GM19240 (cell line): Measurements from ENCODE around the gene ACOXL.

Experiments
- DNase-seq: peaks from one replicate; pipeline ENCODE4 v3.0.0; 2011; ENCODE audit warnings: low spot score; ENCODE audit not compliant: insufficient read length

The ACOXL gene

DNA sequence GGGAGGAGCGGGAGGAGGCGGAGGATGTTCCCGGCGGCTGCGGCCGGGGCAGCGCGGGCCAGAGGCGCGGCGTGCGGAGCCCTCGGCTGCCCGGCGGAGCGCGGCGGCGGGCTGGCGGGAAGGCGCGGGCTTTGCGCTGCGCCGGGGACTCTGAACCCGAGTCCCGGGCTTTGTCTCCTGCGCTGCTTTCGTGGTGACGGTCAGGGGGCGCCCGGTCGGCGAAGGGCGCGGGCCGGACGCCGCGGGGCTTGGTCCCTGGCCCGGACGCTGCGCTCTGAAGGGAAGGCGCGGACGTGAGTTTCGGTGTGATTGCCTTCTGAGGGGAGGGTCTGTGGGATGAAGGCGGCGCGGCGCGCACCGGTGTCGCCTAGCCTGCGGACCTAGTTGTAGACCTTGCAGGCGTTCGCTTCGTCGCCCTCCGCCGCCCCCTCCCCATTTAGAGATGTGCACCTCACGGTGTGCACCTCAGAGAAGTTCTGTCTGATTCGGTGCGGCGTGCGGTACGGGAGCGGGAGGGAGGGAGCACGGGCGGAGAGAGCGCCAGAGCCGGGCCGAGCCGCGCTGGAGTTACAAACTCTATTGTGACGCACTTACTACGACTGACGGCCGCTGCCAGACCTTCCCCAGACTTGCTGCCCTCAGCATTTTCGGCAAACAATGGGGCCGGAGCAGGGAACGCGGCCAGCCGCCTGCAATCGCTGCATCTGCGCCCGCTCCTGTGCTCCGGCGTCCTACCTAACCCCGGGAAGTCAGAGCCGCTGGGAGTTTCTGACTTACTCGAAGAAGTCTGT lies 390.5 kb downstream of the ACOXL start:
- DNase-seq, result no peak

DNA sequence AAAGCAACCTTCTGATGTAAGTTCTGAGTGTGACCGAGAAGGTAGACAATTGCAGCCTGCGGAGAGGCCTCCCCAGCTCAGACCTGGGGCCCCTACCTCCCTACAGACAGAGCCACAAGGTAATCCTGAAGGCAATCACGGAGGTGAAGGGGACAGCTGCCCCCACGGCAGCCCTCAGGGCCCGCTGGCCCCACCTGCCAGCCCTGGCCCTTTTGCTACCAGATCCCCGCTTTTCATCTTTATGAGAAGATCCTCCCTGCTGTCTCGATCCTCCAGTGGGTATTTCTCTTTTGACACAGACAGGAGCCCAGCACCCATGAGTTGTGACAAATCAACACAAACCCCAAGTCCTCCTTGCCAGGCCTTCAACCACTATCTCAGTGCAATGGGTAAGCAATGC lies 391.4 kb downstream of the ACOXL start:
- no peak for DNase-seq

DNA sequence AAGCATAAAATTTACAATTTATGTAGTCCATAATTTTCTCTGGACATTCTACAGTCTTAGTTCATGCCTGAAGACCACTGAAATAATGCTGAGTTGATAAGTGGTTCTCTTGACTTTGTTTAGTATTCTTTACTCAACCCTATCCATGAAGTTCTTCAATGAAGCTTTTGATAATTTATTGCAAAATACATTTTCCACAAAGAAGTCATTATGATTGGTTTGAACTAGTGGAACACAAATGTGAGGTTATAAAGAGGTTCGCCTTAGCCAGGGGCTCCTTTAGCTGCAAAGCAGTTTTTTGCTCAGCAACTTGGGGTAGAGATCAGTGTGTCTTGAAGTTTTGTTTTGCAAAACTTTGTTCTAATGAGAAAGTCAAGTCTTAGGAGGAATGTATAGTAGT lies 394.2 kb downstream of the ACOXL start:
- no peak for DNase-seq

DNA sequence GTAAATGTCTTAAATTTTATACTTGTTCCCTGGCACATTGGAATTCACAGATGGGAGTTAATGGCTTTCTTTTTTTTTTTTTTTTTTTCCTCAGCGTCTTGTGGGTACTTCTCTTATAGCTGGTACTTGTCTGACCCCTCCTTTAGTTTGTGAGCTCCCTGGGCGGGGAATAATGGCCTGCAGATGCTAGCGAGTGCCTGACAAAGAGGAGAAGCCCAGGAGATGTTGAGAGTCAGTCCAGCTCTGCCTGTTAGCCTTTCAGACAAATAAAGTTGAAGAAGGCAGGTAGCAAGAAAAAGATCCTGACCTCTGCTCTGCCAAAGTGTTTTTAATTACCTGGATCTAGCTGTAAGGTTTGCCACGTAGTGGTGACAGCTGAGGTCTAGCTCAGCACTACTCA lies 395.0 kb downstream of the ACOXL start:
- DNase-seq, result no peak

DNA sequence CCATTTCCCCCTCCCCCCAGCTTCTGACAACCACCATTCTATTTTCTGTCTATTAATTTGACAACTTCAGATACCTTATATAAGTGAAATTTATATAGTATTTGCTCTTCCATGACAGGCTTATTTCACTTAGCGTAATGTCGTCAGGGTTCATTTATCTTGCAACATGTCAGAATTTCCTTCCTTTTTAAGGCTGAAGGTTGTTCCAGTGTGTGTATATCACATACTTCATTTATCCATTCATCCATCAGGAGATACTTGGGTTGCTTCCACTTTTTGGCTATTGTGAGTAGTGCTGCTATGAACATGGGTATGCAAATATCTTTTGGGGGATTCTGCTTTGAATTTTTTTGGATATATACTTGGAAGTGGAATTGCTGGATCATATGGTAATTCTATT lies 395.7 kb downstream of the ACOXL start:
- DNase-seq, result no peak

DNA sequence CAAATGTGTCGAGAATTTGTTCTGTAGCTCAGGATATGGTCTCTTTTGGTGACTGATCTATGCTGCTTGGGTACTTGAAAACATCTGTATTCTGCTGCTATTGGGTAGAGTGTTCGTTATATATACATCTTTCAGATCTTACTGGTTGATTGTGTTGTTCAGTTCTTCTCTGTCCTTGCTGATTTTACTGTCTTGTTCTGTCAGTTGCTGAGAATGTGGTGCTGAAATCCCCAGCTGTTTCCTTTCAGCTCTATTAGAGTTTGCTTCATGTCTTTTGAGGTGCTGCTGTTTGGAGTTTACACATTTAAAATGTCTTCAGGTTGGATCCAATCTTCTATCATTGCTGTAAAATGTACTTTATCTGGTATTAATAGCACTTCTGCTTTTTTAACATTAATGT lies 401.2 kb downstream of the ACOXL start:
- DNase-seq, result no peak

DNA sequence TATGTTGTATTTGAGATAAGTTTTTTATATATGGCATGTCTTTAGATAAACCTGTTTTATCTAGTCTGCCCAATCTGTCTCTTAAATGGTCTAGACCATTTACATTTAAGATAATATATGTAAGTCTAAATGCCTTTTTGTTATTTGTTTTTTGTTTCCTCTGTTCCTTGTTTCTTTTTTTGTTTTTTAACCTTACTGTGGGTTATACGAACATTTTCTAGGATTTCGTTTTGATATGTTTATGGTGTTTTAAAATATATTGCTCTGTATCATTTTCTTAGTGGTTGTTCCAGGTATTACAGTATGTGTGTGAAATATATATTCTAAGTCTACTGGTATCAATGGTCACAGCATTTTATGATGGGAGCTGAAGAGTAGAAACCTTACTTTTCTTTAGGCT lies 401.7 kb downstream of the ACOXL start:
- DNase-seq, result no peak

DNA sequence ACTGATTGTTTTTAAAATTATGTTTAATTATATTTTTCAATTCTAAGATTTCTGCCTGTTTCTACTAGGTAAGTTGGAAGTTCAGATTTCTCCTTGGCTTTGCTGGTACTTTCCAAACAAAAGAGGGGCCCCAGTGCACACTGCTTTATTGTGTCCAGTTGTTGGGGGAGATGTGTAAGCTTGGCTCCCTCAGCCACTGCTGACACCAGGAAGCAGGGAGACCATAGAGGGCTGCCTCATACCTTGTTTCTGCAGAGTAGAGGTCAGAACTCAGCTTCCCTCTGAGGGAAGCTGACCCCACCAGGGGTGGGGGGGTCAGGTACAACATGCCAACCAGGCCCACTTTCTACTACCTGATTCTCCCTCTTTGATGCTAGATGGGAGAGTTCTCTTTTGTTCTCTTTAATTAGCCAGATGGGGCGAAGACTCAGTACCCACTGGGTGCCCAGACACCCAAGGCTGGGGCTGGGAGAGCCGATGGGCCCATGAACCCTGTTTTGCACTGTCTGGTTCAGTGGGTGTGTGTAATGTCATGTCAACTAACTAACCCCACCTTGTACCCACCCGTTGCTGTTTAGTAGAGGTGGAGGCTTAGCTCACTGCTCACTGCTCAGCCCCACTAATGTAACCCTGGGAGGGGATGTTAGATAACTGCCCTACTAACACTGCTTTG lies 403.0 kb downstream of the ACOXL start:
- no peak for DNase-seq

DNA sequence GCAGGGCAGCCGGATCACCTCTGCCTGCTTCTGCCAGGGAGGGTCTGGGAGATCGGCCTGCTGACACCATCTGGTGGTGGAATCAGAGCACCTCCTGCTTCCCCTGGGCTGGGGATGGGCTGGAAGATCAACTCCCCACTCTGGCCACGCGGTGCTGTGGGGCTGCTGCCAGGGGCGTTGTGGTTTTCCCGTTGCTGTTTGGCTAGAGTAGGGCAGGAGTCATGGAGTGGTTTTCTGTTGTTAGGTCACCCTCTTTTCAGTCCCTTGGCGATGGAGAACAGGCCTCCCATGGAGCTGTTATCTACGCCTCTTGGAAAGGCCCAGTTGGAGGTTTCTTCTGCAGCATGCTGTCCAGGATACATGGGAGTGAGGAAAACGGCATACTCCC lies 403.5 kb downstream of the ACOXL start:
- DNase-seq, result no peak

DNA sequence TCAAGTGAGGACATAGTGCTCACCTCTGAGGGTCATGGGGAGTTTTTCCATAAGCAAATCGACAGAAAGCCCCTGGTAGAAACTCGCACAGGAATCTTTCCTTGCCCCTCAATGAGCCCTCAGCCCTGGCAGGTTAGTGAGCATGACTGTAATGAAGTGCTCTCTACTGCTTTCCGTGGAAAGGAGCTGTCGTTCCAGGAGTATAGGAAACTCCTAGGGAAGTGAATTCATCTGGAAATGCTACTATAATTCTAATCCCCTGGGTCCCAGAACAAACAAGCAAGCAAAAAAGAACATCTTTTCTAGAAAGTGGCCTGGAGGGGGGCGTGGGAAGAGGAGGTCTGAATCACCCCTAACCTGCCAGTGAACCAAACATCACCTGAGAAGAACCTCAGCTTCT lies 406.5 kb downstream of the ACOXL start:
- DNase-seq, result no peak

DNA sequence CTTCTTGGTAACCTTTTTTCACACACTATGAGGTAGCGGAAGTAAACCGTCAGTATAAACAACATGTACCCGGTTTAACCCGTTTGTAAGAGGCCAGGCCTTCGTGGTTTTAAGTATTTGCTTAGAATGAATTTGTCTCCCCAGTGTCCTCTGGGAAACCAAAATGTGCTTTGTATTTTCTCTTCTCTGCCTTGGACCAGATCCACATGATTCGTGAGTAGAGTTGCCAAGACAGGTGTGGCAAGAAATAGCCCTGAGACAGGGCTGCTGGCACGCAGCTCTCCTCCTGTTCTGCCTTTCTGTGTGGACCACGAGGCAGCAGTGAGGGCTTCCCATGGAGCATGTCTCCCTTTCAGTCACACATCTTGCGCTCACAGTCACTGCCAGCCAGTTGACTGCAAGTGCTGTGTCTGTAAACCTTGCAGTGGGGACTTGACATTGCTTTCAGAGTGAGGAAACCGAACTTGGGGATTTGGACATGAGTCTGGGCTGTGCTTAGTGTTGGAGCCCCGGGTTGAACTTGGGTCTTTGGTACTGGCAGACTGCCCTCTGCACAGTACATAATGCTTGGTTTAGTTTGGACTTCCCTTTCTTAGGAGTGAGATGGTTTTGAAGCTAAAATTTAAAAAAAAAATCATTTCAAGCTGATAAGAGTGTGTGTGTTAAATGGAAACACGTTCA lies 407.4 kb downstream of the ACOXL start:
- DNase-seq, result no peak

DNA sequence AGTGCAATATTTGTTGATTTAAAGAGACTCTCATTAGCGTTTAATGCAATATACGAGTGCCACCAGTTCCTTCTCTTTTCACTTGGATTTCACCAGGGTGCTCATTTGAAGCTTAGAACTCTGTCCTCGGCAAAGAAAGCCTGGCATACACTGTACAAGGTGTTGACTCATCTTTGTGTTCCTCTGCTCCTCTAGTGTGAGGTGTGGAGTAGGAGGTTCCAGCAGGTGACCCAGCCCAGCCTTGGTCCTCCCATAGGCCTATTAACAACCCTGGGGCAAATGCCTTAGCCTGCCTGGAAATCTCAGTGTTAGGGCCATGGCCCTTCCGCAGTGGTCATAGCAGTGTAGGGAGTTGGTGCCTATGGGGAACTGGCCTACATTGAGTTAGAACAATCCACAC lies 408.4 kb downstream of the ACOXL start:
- no peak for DNase-seq

DNA sequence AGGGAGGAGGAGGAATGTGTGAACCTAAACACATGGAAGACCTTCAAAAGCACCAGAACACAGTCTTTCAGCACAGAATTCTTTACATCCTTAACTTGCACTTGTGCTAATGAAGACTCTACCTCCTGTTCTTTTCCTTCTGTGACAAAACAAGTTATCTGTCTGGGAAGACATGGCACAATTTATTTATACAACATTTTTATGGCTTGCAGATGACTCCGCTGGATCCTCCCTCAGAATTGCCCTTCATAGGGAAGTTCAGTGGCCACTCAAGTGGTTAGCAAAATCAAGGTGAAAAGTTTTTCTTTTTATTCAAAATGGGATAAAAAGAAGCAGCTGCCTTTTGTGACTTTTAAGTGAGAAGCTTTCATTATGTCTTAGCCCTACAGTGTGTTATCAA lies 409.7 kb downstream of the ACOXL start:
- no peak for DNase-seq

DNA sequence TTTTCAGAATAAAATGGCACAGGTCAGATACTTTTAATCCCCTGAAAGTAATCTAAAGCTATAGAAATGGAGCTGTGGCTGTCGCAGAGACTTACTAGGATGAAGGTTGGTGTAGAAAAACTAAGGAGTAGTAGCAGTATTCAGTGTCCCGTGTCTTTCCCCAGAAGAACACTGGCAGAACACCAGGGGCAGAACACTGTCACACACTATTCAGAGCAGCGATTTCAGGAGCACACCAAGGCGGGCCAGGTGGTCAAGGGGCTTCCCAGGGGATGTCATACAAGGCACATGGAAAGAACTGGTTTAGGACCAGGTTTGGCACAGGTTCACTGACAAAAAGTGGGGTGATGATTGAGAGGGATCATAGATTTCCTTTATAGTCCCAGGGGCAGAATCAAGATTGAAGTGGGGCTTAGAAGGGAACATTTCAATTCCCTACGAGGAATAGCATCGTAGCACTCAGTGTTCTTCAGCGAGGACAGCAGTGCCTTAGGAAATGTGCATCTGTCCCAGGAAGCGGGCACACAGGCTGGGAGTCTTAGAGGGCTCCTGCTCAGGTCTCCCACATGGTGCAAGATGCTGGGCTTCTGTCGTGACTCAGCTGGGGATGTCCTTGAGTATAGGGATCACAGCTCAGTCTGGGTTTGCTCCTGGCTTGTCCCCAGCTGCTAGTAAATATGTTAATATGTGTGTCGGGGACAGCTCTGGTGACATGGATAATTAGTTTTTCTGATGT lies 410.9 kb downstream of the ACOXL start:
- no peak for DNase-seq

DNA sequence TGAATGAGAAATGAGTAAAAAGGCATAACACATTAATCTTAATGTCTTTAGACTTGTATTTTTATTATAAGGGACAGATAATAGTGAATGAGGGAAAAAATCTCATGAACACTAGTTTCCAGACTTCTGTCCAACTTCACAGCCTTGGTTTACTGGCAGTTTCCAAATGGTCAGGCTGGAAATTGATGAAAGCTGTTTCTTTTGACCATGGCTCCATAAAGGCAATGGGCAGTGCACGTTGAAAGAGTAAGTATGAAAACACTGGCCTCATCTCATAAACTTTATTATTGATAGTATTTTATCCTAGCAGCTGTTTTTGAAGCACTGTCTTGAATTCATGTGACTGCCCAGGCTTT lies 411.4 kb downstream of the ACOXL start:
- no peak for DNase-seq

DNA sequence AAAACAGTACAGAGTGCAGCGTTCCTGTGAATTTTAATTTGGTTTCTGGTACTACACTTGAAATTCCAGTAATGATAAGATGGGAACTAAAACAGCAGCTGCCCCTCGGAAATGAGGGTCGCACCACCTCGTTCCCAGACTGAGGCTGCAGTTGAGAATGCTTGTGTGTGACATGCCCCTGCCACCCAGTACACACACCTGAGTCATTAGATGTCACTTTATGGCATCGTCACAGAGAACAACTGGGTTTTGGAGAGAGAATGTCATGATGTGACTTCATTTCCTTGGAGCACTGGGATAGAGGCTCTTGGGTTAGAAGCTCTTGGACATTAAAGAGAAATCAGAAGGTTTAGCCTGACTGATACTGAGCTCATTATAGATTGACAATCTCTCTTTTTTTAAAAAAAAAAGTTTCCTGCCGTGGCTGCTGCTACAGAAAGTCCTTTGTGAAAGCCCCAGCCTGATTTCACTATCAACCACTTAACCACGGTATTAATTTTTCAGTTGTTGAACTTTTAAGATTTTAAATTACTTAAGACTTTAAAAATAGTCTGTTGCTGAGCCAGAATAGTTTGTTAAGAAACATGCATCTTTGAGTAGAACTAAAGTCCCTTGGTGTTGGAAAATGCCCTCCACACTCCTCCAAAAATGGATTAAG lies 412.9 kb downstream of the ACOXL start:
- no peak for DNase-seq

DNA sequence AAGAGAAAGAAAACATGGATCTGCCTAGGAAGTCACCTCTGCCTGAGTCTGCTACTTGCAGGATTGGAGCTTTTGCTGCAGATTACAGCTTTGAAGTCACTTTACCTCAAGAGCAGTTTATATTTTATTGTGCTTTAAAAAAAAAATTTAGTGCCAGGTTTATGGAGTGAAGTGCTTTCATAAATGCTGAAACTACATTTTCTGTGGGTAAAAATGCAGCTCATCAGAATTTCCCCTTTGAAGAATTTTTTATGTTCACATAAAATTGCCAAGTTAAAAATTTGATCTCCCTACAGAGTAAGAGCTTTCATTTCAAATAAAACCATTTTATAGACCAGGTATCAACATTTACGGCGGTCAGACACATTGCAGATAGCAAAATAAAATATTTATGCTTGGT lies 413.6 kb downstream of the ACOXL start:
- no peak for DNase-seq

DNA sequence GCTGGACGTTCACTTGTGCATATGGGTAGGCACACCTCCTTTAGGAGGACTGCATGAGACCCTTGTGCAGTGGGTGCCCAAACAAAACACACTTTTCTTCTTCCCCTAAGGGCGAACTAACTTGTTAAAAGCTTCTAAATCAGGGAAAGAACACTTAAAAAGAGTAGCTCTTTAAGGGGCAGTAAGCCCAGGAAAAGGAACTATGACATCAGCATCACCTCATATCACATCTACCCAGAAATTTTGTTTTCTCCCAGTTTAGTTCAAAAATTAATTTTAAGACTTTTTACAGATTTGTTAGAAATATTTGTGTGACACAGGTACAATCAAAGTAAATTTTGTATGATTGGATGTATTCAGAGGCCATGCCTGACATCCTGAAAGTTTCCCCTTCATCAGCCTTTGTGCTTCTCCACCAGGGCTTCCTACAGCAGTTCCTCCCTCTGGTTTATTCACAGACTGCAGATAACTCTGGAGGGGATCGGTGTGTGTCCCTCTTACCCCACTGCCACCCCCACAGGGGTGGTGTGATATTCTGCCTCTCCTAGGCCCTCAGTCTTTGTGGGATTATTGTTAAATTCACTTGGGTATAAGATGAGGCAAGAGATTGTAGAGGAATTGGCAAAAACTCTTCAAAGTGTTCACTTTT lies 416.0 kb downstream of the ACOXL start:
- DNase-seq, result no peak

DNA sequence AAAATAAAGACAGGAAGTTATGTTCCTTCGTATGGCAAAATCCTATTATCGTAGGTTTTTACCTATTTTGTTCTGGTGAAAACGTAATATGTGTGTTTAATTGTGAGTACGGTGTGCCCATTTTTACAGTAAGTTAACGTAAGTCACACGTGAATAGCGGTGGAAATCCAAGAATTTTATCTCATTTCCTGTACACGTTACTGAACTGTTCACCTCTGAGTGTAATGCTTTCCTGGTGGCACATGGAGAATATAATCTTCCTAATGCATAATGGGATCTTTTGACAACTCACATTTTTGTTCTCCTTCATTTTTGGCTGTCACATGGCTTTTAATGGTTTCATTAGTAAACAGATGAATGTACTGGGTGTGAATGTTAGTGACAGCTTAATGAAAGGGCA lies 416.6 kb downstream of the ACOXL start:
- no peak for DNase-seq

DNA sequence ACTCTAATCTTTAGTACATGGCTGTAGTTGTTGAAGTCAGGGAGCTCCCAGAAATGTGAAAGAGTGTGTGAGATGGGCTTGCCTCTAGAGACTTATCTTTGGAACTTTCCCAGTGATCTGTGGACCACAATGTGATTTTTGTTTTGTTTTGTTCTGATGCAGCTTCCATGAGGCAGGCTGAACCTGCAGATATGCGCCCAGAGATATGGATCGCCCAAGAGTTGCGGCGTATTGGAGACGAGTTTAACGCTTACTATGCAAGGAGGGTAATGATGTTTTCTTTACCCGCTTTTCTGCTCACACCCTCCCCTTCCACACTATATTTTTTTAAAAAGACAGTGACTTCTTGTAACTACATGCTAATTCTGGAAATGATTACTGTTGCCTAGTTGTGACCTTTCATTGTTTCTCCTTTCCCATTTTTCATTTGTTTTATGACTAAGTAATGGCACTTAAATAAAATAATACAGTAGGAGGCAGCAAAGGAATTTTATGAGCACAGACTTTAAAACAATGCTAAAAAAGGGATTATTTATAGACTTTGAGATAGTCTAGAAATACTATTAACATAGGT lies 417.6 kb downstream of the ACOXL start:
- DNase-seq, result no peak

DNA sequence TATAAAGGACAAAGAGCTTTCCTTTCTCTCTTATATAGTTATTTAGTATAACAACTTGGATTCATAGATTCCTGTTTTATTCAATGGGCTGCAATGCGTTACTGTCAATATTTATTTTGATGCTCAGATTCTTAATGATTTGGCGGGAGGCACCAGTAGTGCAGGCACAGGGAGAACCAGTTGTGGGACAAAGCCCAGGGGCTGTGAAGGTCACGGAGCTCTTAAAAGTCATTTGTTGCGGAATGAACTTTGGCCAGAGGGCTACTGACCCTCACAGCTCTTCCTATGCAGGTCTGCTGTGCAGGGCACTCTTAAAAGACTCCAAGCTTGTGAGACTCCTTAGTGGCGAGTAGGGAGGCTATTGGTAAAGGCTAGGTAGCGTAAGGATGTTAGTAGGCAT lies 422.4 kb downstream of the ACOXL start:
- DNase-seq, result no peak
